K562 (cell line): ENCODE measurements around the gene F12. TPM values are rescaled to one million over a fixed set of nuclear protein-coding genes. Genes with fewer than 3 reads are reported as not detected.

Source experiments
- ATAC-seq: fragments of 200-7000 bp; cut with Tn5 transposase; 3 replicates; pipeline ENCODE4 v1.9.1; 2020; ENCODE audit warnings: moderate library complexity
- BruUV-seq: library from RNA; stranded (reverse); fragments of 400-500 nt; replicated peaks from 2 replicates; lab custom pipeline; 2021; lab: Mats Ljungman, UMichigan
- CTCF ChIA-PET: fragments of 300-600 bp; formaldehyde crosslinking; extraction: SDS; loops from one replicate; lab custom pipeline; 2021; ENCODE audit warnings: low intra/inter-chr PET ratio; lab: Yijun Ruan, JAX
- POLR2A ChIA-PET: fragments of 300-600, 350-650 bp; sonication (Branson Sonifier 250); formaldehyde crosslinking; extraction: SDS; loops from one replicate; lab custom pipeline; 2021; ENCODE audit warnings: antibody characterized with exemption, inconsistent platforms; lab: Yijun Ruan, JAX
- DNase-seq, 4 experiments: peaks; one replicate each; pipeline versions ENCODE4 v3.0.0 to v3.0.0-alpha.2; 2011 to 2018; ENCODE audit warnings: low spot score in 3 of 4, mixed read lengths in 3 of 4; ENCODE audit errors: extremely low read depth in 1 of 4
- FAIRE-seq: peaks from 2 replicates; lab custom pipeline; 2011; peaks lifted over from hg19 to GRCh38; lab: Jason Lieb, UNC
- H2AFZ ChIP-seq: 2 replicates; pipeline ENCODE4 v1.6.0; 2011; ENCODE audit warnings: low read depth, low read length, control low read depth, inconsistent platforms
- H3K27ac ChIP-seq: fragments of 200-600 bp; 3 replicates; pipeline ENCODE4 v1.8.0; 2011; ENCODE audit warnings: low read depth, mild to moderate bottlenecking, control low read depth, inconsistent platforms, low read length, moderate library complexity, mixed read lengths; ENCODE audit errors: extremely low read depth
- H3K27me3 ChIP-seq, 2 experiments: fragments of 300-600 bp in 1 of 2; 2 replicates in 1 of 2; 3 replicates in 1 of 2; pipeline versions ENCODE4 v1.6.0 to v1.8.0; 2011; ENCODE audit warnings: inconsistent platforms in 2 of 2, low read length in 2 of 2, mild to moderate bottlenecking in 1 of 2, mixed read lengths in 1 of 2, moderate library complexity in 1 of 2; ENCODE audit not compliant: control insufficient read depth in 2 of 2, insufficient read depth in 2 of 2
- H3K36me3 ChIP-seq: fragments of 300-600 bp; 3 replicates; pipeline ENCODE4 v1.8.0; 2011; ENCODE audit warnings: mild to moderate bottlenecking, low read length, inconsistent platforms; ENCODE audit not compliant: control insufficient read depth, insufficient read depth
- H3K4me1 ChIP-seq, 2 experiments: fragments of 200-600 bp in 1 of 2; replicated peaks in 1 of 2; 2 replicates in 1 of 2; 3 replicates in 1 of 2; pipeline versions ENCODE4 v1.5.1 to v1.8.0; 2011; ENCODE audit warnings: inconsistent platforms in 2 of 2, low read length in 2 of 2, mild to moderate bottlenecking in 1 of 2, mixed read lengths in 1 of 2, moderate library complexity in 1 of 2; ENCODE audit not compliant: control insufficient read depth in 2 of 2, insufficient read depth in 2 of 2
- H3K4me2 ChIP-seq: 2 replicates; pipeline ENCODE4 v1.6.1; 2011; ENCODE audit warnings: low read length, control low read depth, inconsistent platforms, mixed read lengths; ENCODE audit not compliant: insufficient read depth
- H3K4me3 ChIP-seq: fragments of 200-600 bp; sonication (generic), shearing (Covaris generic); 2 replicates; pipeline ENCODE4 v1.5.1; 2016; ENCODE audit warnings: control low read depth, inconsistent platforms
- H3K79me2 ChIP-seq: fragments of 200-600 bp; 3 replicates; pipeline ENCODE4 v1.8.0; 2011; ENCODE audit warnings: low read length, inconsistent platforms; ENCODE audit not compliant: control insufficient read depth, insufficient read depth
- H3K9ac ChIP-seq, 2 experiments: 2 replicates each; pipeline versions ENCODE4 v1.6.0 to v1.6.1; 2011; ENCODE audit warnings: low read depth in 2 of 2, low read length in 2 of 2, control low read depth in 1 of 2, inconsistent platforms in 1 of 2, mild to moderate bottlenecking in 1 of 2, mixed read lengths in 1 of 2; ENCODE audit not compliant: insufficient read depth in 1 of 2
- H3K9me1 ChIP-seq: one replicate; pipeline ENCODE4 v1.6.0; 2011; ENCODE audit warnings: inconsistent platforms, mild to moderate bottlenecking, low read length, moderate library complexity; ENCODE audit not compliant: control insufficient read depth, insufficient read depth
- H3K9me3 ChIP-seq: replicated peaks from 2 replicates; pipeline ENCODE4 v1.5.1; 2011; ENCODE audit warnings: low read depth, low read length, inconsistent platforms; ENCODE audit not compliant: control insufficient read depth, insufficient read depth
- H4K20me1 ChIP-seq: replicated peaks from 2 replicates; pipeline ENCODE4 v1.6.1; 2011; ENCODE audit warnings: low read length, inconsistent platforms, mixed read lengths; ENCODE audit not compliant: control insufficient read depth, insufficient read depth
- CEBPG ChIP-seq, 3 experiments: fragments of 200-800 bp in 1 of 3; sonication (Bioruptor generic) in 1 of 3; sonication (generic) in 1 of 3; formaldehyde crosslinking in 1 of 3; IDR thresholded peaks in 2 of 3; conservative IDR thresholded peaks in 1 of 3; 2 replicates each; pipeline versions ENCODE4 v1.6.1 to v1.8.0; 2016 to 2022; ENCODE audit warnings: missing compliant biosample characterization in 2 of 3, missing genetic modification characterization in 2 of 3, mild to moderate bottlenecking in 1 of 3, missing genetic modification reagents in 1 of 3
- CTCF ChIP-seq, 3 experiments: IDR thresholded peaks in 2 of 3; conservative IDR thresholded peaks in 1 of 3; 2 replicates each; pipeline ENCODE4 v1.5.1; 2011 to 2012; ENCODE audit warnings: low read length in 3 of 3, mild to moderate bottlenecking in 3 of 3, control low read depth in 2 of 3, improper control_type of control experiment in 1 of 3, inconsistent platforms in 1 of 3, low read depth in 1 of 3, mixed read lengths in 1 of 3, moderate library complexity in 1 of 3; ENCODE audit not compliant: insufficient read depth in 2 of 3
- ERF ChIP-seq: fragments of 450-650 bp; formaldehyde crosslinking; IDR thresholded peaks from 2 replicates; pipeline ENCODE4 v1.4.0; 2020; ENCODE audit warnings: mild to moderate bottlenecking, mixed read lengths
- HMG20A ChIP-seq: fragments of 450-650 bp; formaldehyde crosslinking; conservative IDR thresholded peaks from 2 replicates; pipeline ENCODE4 v1.4.0; 2020; ENCODE audit warnings: mild to moderate bottlenecking, mixed read lengths
- KDM2B ChIP-seq: fragments of 250-450 bp; sonication (Bioruptor Pico); IDR thresholded peaks from 2 replicates; pipeline ENCODE4 v1.8.0; 2021; ENCODE audit warnings: mild to moderate bottlenecking, moderate library complexity
- MAZ ChIP-seq, 2 experiments: fragments of 450-650 bp in 1 of 2; sonication (generic) in 1 of 2; formaldehyde crosslinking; IDR thresholded peaks in 1 of 2; conservative IDR thresholded peaks in 1 of 2; 2 replicates each; pipeline versions ENCODE4 v1.4.0 to v1.5.0; 2020; ENCODE audit warnings: mild to moderate bottlenecking in 1 of 2, missing genetic modification reagents in 1 of 2
- MCM3 ChIP-seq: fragments of 450-650 bp; IDR thresholded peaks from 2 replicates; pipeline ENCODE4 v1.6.1; 2016
- MTA2 ChIP-seq: fragments of 450-650 bp; IDR thresholded peaks from 2 replicates; pipeline ENCODE4 v1.6.1; 2016; ENCODE audit warnings: low read depth
- NCOA2 ChIP-seq, 2 experiments: fragments of 450-650 bp; IDR thresholded peaks; 2 replicates each; pipeline ENCODE4 v1.6.1; 2018; ENCODE audit warnings: mild to moderate bottlenecking in 2 of 2, moderate library complexity in 1 of 2; ENCODE audit not compliant: partially characterized antibody in 2 of 2
- RHOXF2B ChIP-seq: fragments of 250-450 bp; sonication (Bioruptor Pico); conservative IDR thresholded peaks from 2 replicates; pipeline ENCODE4 v1.5.1; 2021
- ZBTB8A ChIP-seq: fragments of 450-650 bp; IDR thresholded peaks from 2 replicates; pipeline ENCODE4 v1.6.1; 2018; ENCODE audit warnings: mild to moderate bottlenecking, moderate library complexity; ENCODE audit not compliant: partially characterized antibody
- ZNF586 ChIP-seq: fragments of 450-650 bp; formaldehyde crosslinking; conservative IDR thresholded peaks from 2 replicates; pipeline ENCODE4 v1.4.0; 2020; ENCODE audit warnings: mild to moderate bottlenecking, moderate library complexity
- ZNF589 ChIP-seq: fragments of 200-800 bp; sonication (Bioruptor generic); IDR thresholded peaks from 2 replicates; pipeline ENCODE4 v1.6.1; 2016; ENCODE audit warnings: low read depth, missing genetic modification characterization, missing compliant biosample characterization
- ZNF655 ChIP-seq: fragments of 250-450 bp; sonication (Bioruptor Pico); IDR thresholded peaks from 2 replicates; pipeline ENCODE4 v1.5.0; 2021
- WGBS: fragments of 100-300 bp; shearing (Covaris generic); methylation state at CpG from one replicate; pipeline ENCODE4 v1.1.6; 2016; ENCODE audit warnings: low coverage, mixed read lengths; ENCODE audit not compliant: insufficient coverage; ENCODE audit errors: missing lambda C conversion rate; 5-methylcytosine and 5-hydroxymethylcytosine counted together
- in situ Hi-C: fragments of 300-500 bp; cut with MboI; formaldehyde crosslinking; loops from 4 replicates; pipeline ENCODE4 v1.15.0; 2018; ENCODE audit warnings: inconsistent platforms, mixed read lengths
- intact Hi-C: fragments of 100-400 bp; cut with micrococcal nuclease; formaldehyde crosslinking; loops from 2 replicates; pipeline ENCODE4 v1.14.2; 2022
- polyA plus RNA-seq, 8 experiments: library from polyadenylated mRNA; depleted of rRNA in 4 of 8; stranded (reverse) in 5 of 8; unstranded in 3 of 8; fragments of >200 nt; fragmentation: Nextera tagmentation in 2 of 8; fragmentation: Illumina TruSeq in 1 of 8; extraction: Ambion mirVana in 2 of 8; extraction: Trizol in 1 of 8; gene quantifications; 2 replicates each; pipeline versions ENCODE4 v1.2.1 to v1.2.3, GENCODE V29; 2011 to 2014; ENCODE audit warnings: inconsistent platforms in 1 of 8, missing spikeins in 1 of 8
- total RNA-seq, 7 experiments: library from RNA; depleted of rRNA in 6 of 7; stranded (reverse); fragments of >200 nt in 6 of 7; fragmentation: Illumina TruSeq in 2 of 7; extraction: Trizol in 2 of 7; gene quantifications; 2 replicates each; pipeline versions ENCODE4 v1.2.1 to v1.2.3, GENCODE V29; 2011 to 2021; ENCODE audit warnings: low replicate concordance in 1 of 7
- TF ChIP-seq, protein P1 (sequence below): fragments of 450-650 bp; IDR thresholded peaks from one replicate; pipeline ENCODE4 v1.6.1; 2018; ENCODE audit warnings: mild to moderate bottlenecking, moderate library complexity; ENCODE audit not compliant: partially characterized antibody

The F12 gene
- total and polyA plus RNA-seq, 9 of the 15 experiments (the other 6 are each of a cell fraction or from before 2014, with no cell fraction given), result 0.59 to 18.3 (median 3.6) TPM

DNA sequence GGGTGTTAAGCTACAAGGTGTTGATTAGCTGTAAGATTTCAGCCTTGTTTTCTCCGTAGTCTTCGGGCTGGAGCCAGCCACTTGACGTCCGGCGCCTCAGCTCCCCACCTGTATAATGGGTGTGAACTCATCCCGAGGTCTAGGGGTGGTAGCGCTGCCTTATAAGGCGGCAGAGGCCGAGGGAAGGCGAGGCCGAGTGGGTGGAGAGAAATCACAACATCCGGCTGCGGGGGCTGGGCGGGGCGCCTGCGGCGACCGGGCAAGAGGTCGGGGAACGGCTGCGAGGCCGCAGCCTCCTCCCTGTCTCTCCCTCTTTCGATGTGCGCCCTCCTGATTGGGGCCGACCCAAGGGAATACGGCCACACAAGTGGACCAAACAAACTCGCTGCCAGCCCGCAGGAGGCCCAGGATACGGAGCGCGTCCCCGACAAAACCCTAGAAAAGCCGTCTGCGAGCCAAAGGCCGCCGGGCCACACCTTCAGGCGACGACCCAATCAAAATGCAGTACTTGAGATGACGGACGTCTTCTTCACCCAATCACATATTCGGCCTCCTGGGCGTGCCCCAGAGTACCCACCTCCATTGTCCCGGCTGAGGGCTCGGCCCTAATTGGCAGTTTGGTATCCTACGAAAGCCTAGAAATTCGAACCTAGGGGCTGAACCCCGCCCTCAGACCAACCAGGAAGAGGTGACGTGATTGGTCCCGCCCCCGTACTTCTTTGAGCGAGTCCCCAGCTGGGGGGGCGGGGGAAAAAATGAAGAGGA is 16.6 kb upstream of the F12 start:
- intact Hi-C loops (loop anchor here (2.0 kb wide), 1 partner anchor 29 kb away; no protein-coding TSS in a partner anchor), in situ Hi-C loops (no loop called here)
- H3K4me3 ChIP-seq, result peak overlapping the region; percentile 51
- CTCF ChIA-PET, result no interaction called here
- H3K9ac ChIP-seq, result peak overlapping the region; percentile 80 to 90
- FAIRE-seq (peak; percentile 100), DNase-seq (peak; percentile 98 to 100 (median 98)), ATAC-seq (peak; percentile 91)
- peaks cover 22% of the 10 kb centered on the region; the same call in 1 of the 2 replicates for H4K20me1 ChIP-seq
- peaks cover 44% of the 10 kb centered on the region for H3K79me2 ChIP-seq
- WGBS, result under 1% methylated on average over 43 of the region's 52 CpGs
- H3K9me3 ChIP-seq, result no peaks in the 10 kb centered on the region
- peak overlapping the region; percentile 91 for H3K27ac ChIP-seq
- POLR2A ChIA-PET, result interaction anchor here (0.5 to 10.8 kb wide), 13 partner anchors 8 to 877 kb away, joined by 3 to 210 read pairs (median 5); partner anchors contain the start of genes F12 and PRR7
- BruUV-seq, result TSS peak; percentile 85
- H3K36me3 ChIP-seq, result peaks cover 37% of the 10 kb centered on the region; the same call in 2 of the 3 replicates
- H3K4me1 ChIP-seq, result peaks cover 30 to 53% of the 10 kb centered on the region in 2 experiments
- H2AFZ ChIP-seq, result peak overlapping the region; percentile 95
- H3K27me3 ChIP-seq, result no peaks in the 10 kb centered on the region
- peak overlapping the region; percentile 94 for H3K4me2 ChIP-seq
- H3K9me1 ChIP-seq, result no peaks in the 10 kb centered on the region
- TF ChIP-seq MAZ (CRISPR knock-in tag; conservative IDR thresholded peaks at IDR 0.05 in 1 of 2, IDR thresholded peaks at IDR 0.05 in 1 of 2) (peak; percentile 68 to 73; a peak in 3 of 4 replicates), CTCF (IDR thresholded peaks at IDR 0.05 in 2 of 3, conservative IDR thresholded peaks at IDR 0.05 in 1 of 3; ENCODE audit: insufficient read depth in 2 of 3, low read depth in 1 of 3, low read length in 3 of 3) (no peak), HMG20A (CRISPR knock-in tag) (no peak), ZBTB8A (no peak), MCM3 (no peak), RHOXF2B (CRISPR knock-in tag) (no peak), MTA2 (no peak), KDM2B (CRISPR knock-in tag) (no peak), CEBPG (CRISPR knock-in tag; IDR thresholded peaks at IDR 0.05) (no peak), CEBPG (tag; conservative IDR thresholded peaks at IDR 0.05 in 1 of 2, IDR thresholded peaks at IDR 0.05 in 1 of 2) (no peak), ZNF655 (CRISPR knock-in tag) (no peak), ZNF589 (CRISPR knock-in tag) (peak; percentile 65; the same call in 1 of the 2 replicates), ERF (no peak), ZNF586 (CRISPR knock-in tag) (no peak), NCOA2 (IDR thresholded peaks at IDR 0.05; ENCODE audit: partially characterized antibody in 2 of 2) (no peak)
- TF ChIP-seq, protein P1, sequence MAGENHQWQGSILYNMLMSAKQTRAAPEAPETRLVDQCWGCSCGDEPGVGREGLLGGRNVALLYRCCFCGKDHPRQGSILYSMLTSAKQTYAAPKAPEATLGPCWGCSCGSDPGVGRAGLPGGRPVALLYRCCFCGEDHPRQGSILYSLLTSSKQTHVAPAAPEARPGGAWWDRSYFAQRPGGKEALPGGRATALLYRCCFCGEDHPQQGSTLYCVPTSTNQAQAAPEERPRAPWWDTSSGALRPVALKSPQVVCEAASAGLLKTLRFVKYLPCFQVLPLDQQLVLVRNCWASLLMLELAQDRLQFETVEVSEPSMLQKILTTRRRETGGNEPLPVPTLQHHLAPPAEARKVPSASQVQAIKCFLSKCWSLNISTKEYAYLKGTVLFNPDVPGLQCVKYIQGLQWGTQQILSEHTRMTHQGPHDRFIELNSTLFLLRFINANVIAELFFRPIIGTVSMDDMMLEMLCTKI, result no peak
